Peyer's patch (tissue), 4 donors: ENCODE measurements around the gene PAPOLG. TPM values are rescaled to one million over a fixed set of nuclear protein-coding genes. Genes with fewer than 3 reads are reported as not detected.
"Not testable (repeated sequence)": the region's sequence is repeated elsewhere in the genome, so short reads cannot be mapped to it uniquely, and the experiment has no call there.

Experiments
- DNase-seq, 3 donors: peaks; one replicate each; pipeline ENCODE4 v3.0.0-alpha.2; 2017 to 2019
- H3K27ac ChIP-seq, 4 donors: fragments of 200-600 bp; sonication (generic); one replicate each; pipeline ENCODE4 v1.5.1; 2016 to 2019
- H3K27me3 ChIP-seq, 2 donors: fragments of 200-600 bp; sonication (generic); one replicate each; pipeline ENCODE4 v1.5.1; 2019
- H3K36me3 ChIP-seq, 3 donors: fragments of 200-600 bp; sonication (generic); one replicate each; pipeline ENCODE4 v1.5.1; 2016 to 2019
- H3K4me1 ChIP-seq, 4 donors: fragments of 200-600 bp; sonication (generic); one replicate each; pipeline ENCODE4 v1.5.1; 2016 to 2019
- H3K4me3 ChIP-seq, 4 donors: fragments of 200-600 bp; sonication (generic); 1 replicate in 3 of 4; 2 replicates in 1 of 4; pipeline ENCODE4 v1.5.1; 2016 to 2019; ENCODE audit warnings: mild to moderate bottlenecking in 1 of 4
- H3K9me3 ChIP-seq, 4 donors: fragments of 200-600 bp; sonication (generic); one replicate each; pipeline ENCODE4 v1.5.1; 2016 to 2019; ENCODE audit warnings: mild to moderate bottlenecking in 1 of 4
- CTCF ChIP-seq, 6 experiments: fragments of 450-650 bp in 4 of 6; fragments of 200-600 bp in 2 of 6; sonication (generic) in 1 of 6; IDR thresholded peaks; one replicate each; pipeline ENCODE4 v1.5.1; 2017 to 2019; ENCODE audit warnings: antibody characterized with exemption in 6 of 6, mild to moderate bottlenecking in 3 of 6, moderate library complexity in 1 of 6
- POLR2A ChIP-seq, 2 donors: fragments of 450-650 bp; IDR thresholded peaks; one replicate each; pipeline ENCODE4 v1.5.1; 2017; ENCODE audit warnings: antibody characterized with exemption in 2 of 2, mild to moderate bottlenecking in 2 of 2, moderate library complexity in 2 of 2
- total RNA-seq, 4 donors: library from RNA; depleted of rRNA; stranded (reverse); fragments of >200 nt; gene quantifications; one replicate each; pipeline ENCODE4 v1.1.0, GENCODE V29; 2016

Gene PAPOLG
- total RNA-seq, 4 donors from 2014 or later = 10.1 to 23.8 (median 11.1) TPM

- H3K27me3 ChIP-seq = no peaks in the 10 kb centered on the region
- no peak overlapping the region for H3K27ac ChIP-seq
- no peaks in the 10 kb centered on the region for H3K9me3 ChIP-seq
- no peaks in the 10 kb centered on the region for H3K36me3 ChIP-seq
- TF ChIP-seq POLR2A (IDR thresholded peaks at IDR 0.05) (no peak), CTCF (IDR thresholded peaks at IDR 0.05) (no peak)
- peaks cover 0 to 5% (median 0%) of the 10 kb centered on the region in 4 donors for H3K4me1 ChIP-seq
- no peak for DNase-seq
- H3K4me3 ChIP-seq = no peak overlapping the region
Observed at GRCh38 chr2:60825666-60826065, 69.6 kb downstream of the PAPOLG start.

- no peak overlapping the region for H3K4me3 ChIP-seq
- no peak for DNase-seq
- no peak for TF ChIP-seq CTCF (IDR thresholded peaks at IDR 0.05)
- TF ChIP-seq POLR2A (IDR thresholded peaks at IDR 0.05) = no peak
Observed at GRCh38 chr2:60826111-60826510, 70.0 kb downstream of the PAPOLG start.

GRCh38 chr2:60826860-60827259, 70.8 kb downstream of the PAPOLG start:
- H3K27ac ChIP-seq, H3K27me3 ChIP-seq, H3K4me3 ChIP-seq, DNase-seq, H3K9me3 ChIP-seq, H3K36me3 ChIP-seq, H3K4me1 ChIP-seq: not testable (repeated sequence)

More at GRCh38 chr2:60826111-60826510, 70.0 kb downstream of the PAPOLG start:
- Histone ChIP-seq H3K27ac (no peak overlapping the region), H3K9me3 (no peaks in the 10 kb centered on the region), H3K36me3 (no peaks in the 10 kb centered on the region), H3K4me1 (peaks cover 0 to 5% (median 0%) of the 10 kb centered on the region in 4 donors), H3K27me3 (no peaks in the 10 kb centered on the region)

- Histone ChIP-seq H3K36me3 (no peaks in the 10 kb centered on the region), H3K4me3 (no peak overlapping the region), H3K9me3 (no peaks in the 10 kb centered on the region), H3K27me3 (no peaks in the 10 kb centered on the region), H3K27ac (no peak overlapping the region), H3K4me1 (no peaks in the 10 kb centered on the region)
- DNase-seq = no peak
- TF ChIP-seq POLR2A (IDR thresholded peaks at IDR 0.05) = no peak
- TF ChIP-seq CTCF (IDR thresholded peaks at IDR 0.05) = no peak
Observed at GRCh38 chr2:60827369-60827768, 71.3 kb downstream of the PAPOLG start.

- Histone ChIP-seq H3K9me3 (no peaks in the 10 kb centered on the region), H3K27ac (no peak overlapping the region), H3K27me3 (no peaks in the 10 kb centered on the region), H3K4me3 (no peak overlapping the region), H3K36me3 (no peaks in the 10 kb centered on the region), H3K4me1 (no peaks in the 10 kb centered on the region)
- no peak for DNase-seq
- no peak for TF ChIP-seq POLR2A (IDR thresholded peaks at IDR 0.05)
- no peak for TF ChIP-seq CTCF (IDR thresholded peaks at IDR 0.05)
Observed at GRCh38 chr2:60830991-60831390, 74.9 kb downstream of the PAPOLG start.

- TF ChIP-seq CTCF (IDR thresholded peaks at IDR 0.05) (no peak), POLR2A (IDR thresholded peaks at IDR 0.05) (no peak)
- Histone ChIP-seq H3K36me3 (no peaks in the 10 kb centered on the region), H3K9me3 (no peaks in the 10 kb centered on the region), H3K27me3 (no peaks in the 10 kb centered on the region), H3K27ac (no peak overlapping the region), H3K4me3 (no peak overlapping the region), H3K4me1 (no peaks in the 10 kb centered on the region)
- DNase-seq = no peak
Observed at GRCh38 chr2:60831921-60832320, 75.9 kb downstream of the PAPOLG start.
